Uterus (tissue), 4 donors: ENCODE data around the gene YPEL4. TPM values are rescaled to one million over a fixed set of nuclear protein-coding genes. Genes with fewer than 3 reads are reported as not detected.

ENCODE experiments used
- DNase-seq, 2 donors: peaks; one replicate each; pipeline ENCODE4 v3.0.0-alpha.2; 2019 to 2020
- H3K27ac ChIP-seq, 2 donors: fragments of 200-600 bp; sonication (generic); 1 replicate in 1 of 2; 2 replicates in 1 of 2; pipeline ENCODE4 v1.5.1; 2016 to 2018
- H3K27me3 ChIP-seq, 2 donors: fragments of 200-600 bp; sonication (generic); one replicate each; pipeline ENCODE4 v1.5.1; 2018 to 2019; ENCODE audit warnings: control low read depth in 1 of 2
- H3K36me3 ChIP-seq, 2 donors: fragments of 200-600 bp; sonication (generic); one replicate each; pipeline ENCODE4 v1.5.1; 2019; ENCODE audit warnings: control low read depth in 1 of 2
- H3K4me1 ChIP-seq, 2 donors: fragments of 200-600 bp; sonication (generic); one replicate each; pipeline ENCODE4 v1.5.1; 2018 to 2019; ENCODE audit warnings: control low read depth in 1 of 2
- H3K4me3 ChIP-seq, 2 donors: fragments of 200-600 bp; sonication (generic); 1 replicate in 1 of 2; 2 replicates in 1 of 2; pipeline ENCODE4 v1.5.1; 2018 to 2019; ENCODE audit warnings: mild to moderate bottlenecking in 1 of 2
- H3K9me3 ChIP-seq, 2 donors: fragments of 200-600 bp; sonication (generic); one replicate each; pipeline ENCODE4 v1.5.1; 2019; ENCODE audit warnings: control low read depth in 1 of 2
- CTCF ChIP-seq, 4 experiments: fragments of 200-600 bp in 2 of 4; fragments of 450-650 bp in 2 of 4; sonication (generic) in 2 of 4; IDR thresholded peaks; one replicate each; pipeline ENCODE4 v1.5.1; 2016 to 2019; ENCODE audit warnings: antibody characterized with exemption in 4 of 4, mild to moderate bottlenecking in 2 of 4, moderate library complexity in 1 of 4
- POLR2A ChIP-seq, 2 donors: fragments of 450-650 bp; IDR thresholded peaks; one replicate each; pipeline ENCODE4 v1.6.1; 2016; ENCODE audit warnings: antibody characterized with exemption in 2 of 2, mild to moderate bottlenecking in 1 of 2, moderate library complexity in 1 of 2
- intact Hi-C: fragments of 100-400 bp; cut with DNase I; formaldehyde crosslinking; loops from one replicate; pipeline ENCODE4 v1.15.1; 2023; ENCODE audit warnings: low total_unique reads
- total RNA-seq, 4 donors: library from RNA; depleted of rRNA in 3 of 4; stranded (reverse); fragments of >200 nt in 3 of 4; gene quantifications; one replicate each; pipeline versions ENCODE4 v1.1.0 to v1.2.4, GENCODE V29; 2014 to 2023
- donor health status: DM: yes; HTN: yes; CAD: no.

Gene YPEL4
- total RNA-seq, 4 donors from 2014 or later, result 0.26 to 7.6 (median 2.7) TPM

GRCh38 chr11:57667117-57667735, 17.5 kb upstream of the YPEL4 start:
- no peaks in the 10 kb centered on the region for H3K36me3 ChIP-seq
- peak overlapping the region; percentile 93 to 99 for H3K27ac ChIP-seq
- no peaks in the 10 kb centered on the region for H3K9me3 ChIP-seq
- TF ChIP-seq POLR2A (IDR thresholded peaks at IDR 0.05), result no peak
- no peak for TF ChIP-seq CTCF (IDR thresholded peaks at IDR 0.05)
- DNase-seq, result peak; percentile 94 to 99
- peak overlapping the region; percentile 73 to 85 for H3K4me3 ChIP-seq
- intact Hi-C loops, result no loop called here
- H3K4me1 ChIP-seq, result peaks cover 3 to 6% of the 10 kb centered on the region in 2 donors
- H3K27me3 ChIP-seq, result no peaks in the 10 kb centered on the region

- TF ChIP-seq POLR2A (IDR thresholded peaks at IDR 0.05), result no peak
- no peak for TF ChIP-seq CTCF (IDR thresholded peaks at IDR 0.05)
- H3K4me3 ChIP-seq, result no peak overlapping the region
- DNase-seq, result no peak
- H3K27me3 ChIP-seq, result no peaks in the 10 kb centered on the region
- intact Hi-C loops, result no loop called here
- H3K36me3 ChIP-seq, result no peaks in the 10 kb centered on the region
- no peak overlapping the region for H3K27ac ChIP-seq
- no peaks in the 10 kb centered on the region for H3K9me3 ChIP-seq
- H3K4me1 ChIP-seq, result no peaks in the 10 kb centered on the region
Measured at GRCh38 chr11:57663975-57664374, 14.3 kb upstream of the YPEL4 start.

GRCh38 chr11:57662893-57663292, 13.2 kb upstream of the YPEL4 start:
- TF ChIP-seq POLR2A (IDR thresholded peaks at IDR 0.05) (no peak), CTCF (IDR thresholded peaks at IDR 0.05) (no peak)
- H3K27me3 ChIP-seq, result no peaks in the 10 kb centered on the region
- no peaks in the 10 kb centered on the region for H3K4me1 ChIP-seq
- H3K9me3 ChIP-seq, result no peaks in the 10 kb centered on the region
- H3K4me3 ChIP-seq, result no peak overlapping the region
- H3K36me3 ChIP-seq, result no peaks in the 10 kb centered on the region
- no peak for DNase-seq
- intact Hi-C loops, result no loop called here
- H3K27ac ChIP-seq, result no peak overlapping the region

- DNase-seq, result no peak
- no peak for TF ChIP-seq CTCF (IDR thresholded peaks at IDR 0.05)
- no peak for TF ChIP-seq POLR2A (IDR thresholded peaks at IDR 0.05)
- Histone ChIP-seq H3K9me3 (no peaks in the 10 kb centered on the region), H3K4me1 (peaks cover 0 to 5% of the 10 kb centered on the region in 2 donors), H3K4me3 (no peak overlapping the region), H3K27me3 (no peaks in the 10 kb centered on the region), H3K36me3 (no peaks in the 10 kb centered on the region), H3K27ac (no peak overlapping the region)
- intact Hi-C loops, result no loop called here
Measured at GRCh38 chr11:57659669-57660068, 10.0 kb upstream of the YPEL4 start.

GRCh38 chr11:57658023-57658361, 8.3 kb upstream of the YPEL4 start:
- no peaks in the 10 kb centered on the region for H3K9me3 ChIP-seq
- peak overlapping the region; percentile 52 to 93 for H3K27ac ChIP-seq
- H3K4me1 ChIP-seq, result peaks cover 0 to 5% of the 10 kb centered on the region in 2 donors
- intact Hi-C loops, result no loop called here
- no peaks in the 10 kb centered on the region for H3K36me3 ChIP-seq
- no peaks in the 10 kb centered on the region for H3K27me3 ChIP-seq
- TF ChIP-seq CTCF (IDR thresholded peaks at IDR 0.05), result no peak
- peak overlapping the region; percentile 56 to 61 for H3K4me3 ChIP-seq
- no peak for DNase-seq
